ENCODE measurements around the gene TBP. TPM values are rescaled to one million over a fixed set of nuclear protein-coding genes. Genes with fewer than 3 reads are reported as not detected.

TBP gene
- total and polyA plus RNA-seq, 2 of the 13 experiments (the other 11 are each of a cell fraction or from before 2014, with no cell fraction given), result 21.7 to 28.1 TPM

GRCh38 chr6:170516783-170517616 is 37.2 kb upstream of the TBP start (continued):
- TF ChIP-seq USF2 (IDR thresholded peaks at IDR 0.05; ENCODE audit: low read depth, low read length) (no peak), USF2 (CRISPR knock-in tag; IDR thresholded peaks at IDR 0.05; ENCODE audit: borderline replicate concordance) (no peak), MXD3 (CRISPR knock-in tag; IDR thresholded peaks at IDR 0.05) (no peak), ZNF138 (CRISPR knock-in tag; IDR thresholded peaks at IDR 0.05; ENCODE audit: low read depth) (no peak), POGK (CRISPR knock-in tag; conservative IDR thresholded peaks at IDR 0.05) (no peak), RXRB (CRISPR knock-in tag; IDR thresholded peaks at IDR 0.05; ENCODE audit: borderline replicate concordance) (no peak), ZSCAN5A (CRISPR knock-in tag; IDR thresholded peaks at IDR 0.05; ENCODE audit: borderline replicate concordance) (0 out of 2 replicates have a peak, but pooled peaks have one; percentile 50), ZKSCAN8 (CRISPR knock-in tag; IDR thresholded peaks at IDR 0.05; ENCODE audit: borderline replicate concordance) (no peak), ASH2L (IDR thresholded peaks at IDR 0.05; ENCODE audit: insufficient read length, low read depth, low read length) (no peak), ZNF34 (CRISPR knock-in tag; IDR thresholded peaks at IDR 0.05; ENCODE audit: borderline replicate concordance) (no peak), ZNF468 (CRISPR knock-in tag; IDR thresholded peaks at IDR 0.05) (no peak), ZSCAN29 (CRISPR knock-in tag; conservative IDR thresholded peaks at IDR 0.05) (0 out of 2 replicates have a peak, but pooled peaks have one; percentile 68), YEATS2 (CRISPR knock-in tag; IDR thresholded peaks at IDR 0.05; ENCODE audit: borderline replicate concordance) (no peak), PRMT3 (CRISPR knock-in tag; IDR thresholded peaks at IDR 0.05; ENCODE audit: borderline replicate concordance, low read depth) (no peak), GFI1 (CRISPR knock-in tag; IDR thresholded peaks at IDR 0.05; ENCODE audit: borderline replicate concordance) (no peak)
- TF ChIP-seq, protein P1, sequence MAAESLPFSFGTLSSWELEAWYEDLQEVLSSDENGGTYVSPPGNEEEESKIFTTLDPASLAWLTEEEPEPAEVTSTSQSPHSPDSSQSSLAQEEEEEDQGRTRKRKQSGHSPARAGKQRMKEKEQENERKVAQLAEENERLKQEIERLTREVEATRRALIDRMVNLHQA (CRISPR knock-in tag; IDR thresholded peaks at IDR 0.05), result no peak
- TF ChIP-seq, protein P2, sequence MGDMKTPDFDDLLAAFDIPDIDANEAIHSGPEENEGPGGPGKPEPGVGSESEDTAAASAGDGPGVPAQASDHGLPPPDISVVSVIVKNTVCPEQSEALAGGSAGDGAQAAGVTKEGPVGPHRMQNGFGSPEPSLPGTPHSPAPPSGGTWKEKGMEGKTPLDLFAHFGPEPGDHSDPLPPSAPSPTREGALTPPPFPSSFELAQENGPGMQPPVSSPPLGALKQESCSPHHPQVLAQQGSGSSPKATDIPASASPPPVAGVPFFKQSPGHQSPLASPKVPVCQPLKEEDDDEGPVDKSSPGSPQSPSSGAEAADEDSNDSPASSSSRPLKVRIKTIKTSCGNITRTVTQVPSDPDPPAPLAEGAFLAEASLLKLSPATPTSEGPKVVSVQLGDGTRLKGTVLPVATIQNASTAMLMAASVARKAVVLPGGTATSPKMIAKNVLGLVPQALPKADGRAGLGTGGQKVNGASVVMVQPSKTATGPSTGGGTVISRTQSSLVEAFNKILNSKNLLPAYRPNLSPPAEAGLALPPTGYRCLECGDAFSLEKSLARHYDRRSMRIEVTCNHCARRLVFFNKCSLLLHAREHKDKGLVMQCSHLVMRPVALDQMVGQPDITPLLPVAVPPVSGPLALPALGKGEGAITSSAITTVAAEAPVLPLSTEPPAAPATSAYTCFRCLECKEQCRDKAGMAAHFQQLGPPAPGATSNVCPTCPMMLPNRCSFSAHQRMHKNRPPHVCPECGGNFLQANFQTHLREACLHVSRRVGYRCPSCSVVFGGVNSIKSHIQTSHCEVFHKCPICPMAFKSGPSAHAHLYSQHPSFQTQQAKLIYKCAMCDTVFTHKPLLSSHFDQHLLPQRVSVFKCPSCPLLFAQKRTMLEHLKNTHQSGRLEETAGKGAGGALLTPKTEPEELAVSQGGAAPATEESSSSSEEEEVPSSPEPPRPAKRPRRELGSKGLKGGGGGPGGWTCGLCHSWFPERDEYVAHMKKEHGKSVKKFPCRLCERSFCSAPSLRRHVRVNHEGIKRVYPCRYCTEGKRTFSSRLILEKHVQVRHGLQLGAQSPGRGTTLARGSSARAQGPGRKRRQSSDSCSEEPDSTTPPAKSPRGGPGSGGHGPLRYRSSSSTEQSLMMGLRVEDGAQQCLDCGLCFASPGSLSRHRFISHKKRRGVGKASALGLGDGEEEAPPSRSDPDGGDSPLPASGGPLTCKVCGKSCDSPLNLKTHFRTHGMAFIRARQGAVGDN (CRISPR knock-in tag; IDR thresholded peaks at IDR 0.05), result 0 out of 2 replicates have a peak, but pooled peaks have one; percentile 24

Data from HepG2 (cell line).